ENCODE results near the gene C20orf204.
"Not testable (repeated sequence)": the region's sequence is repeated elsewhere in the genome, so short reads cannot be mapped to it uniquely, and the experiment has no call there.

- TF ChIP-seq CTCF, POLR2A (IDR thresholded peaks at IDR 0.05): not testable (repeated sequence)
Observed at GRCh38 chr20:64088586-64088985, 52.6 kb downstream of the C20orf204 start.

Measured in breast epithelium (tissue), 3 donors.